ENCODE results near the gene GET4. TPM values are rescaled to one million over a fixed set of nuclear protein-coding genes. Genes with fewer than 3 reads are reported as not detected.

GET4 gene
- polyA plus RNA-seq, 3 donors: 45.2 to 62.0 (median 61.0) TPM

DNA sequence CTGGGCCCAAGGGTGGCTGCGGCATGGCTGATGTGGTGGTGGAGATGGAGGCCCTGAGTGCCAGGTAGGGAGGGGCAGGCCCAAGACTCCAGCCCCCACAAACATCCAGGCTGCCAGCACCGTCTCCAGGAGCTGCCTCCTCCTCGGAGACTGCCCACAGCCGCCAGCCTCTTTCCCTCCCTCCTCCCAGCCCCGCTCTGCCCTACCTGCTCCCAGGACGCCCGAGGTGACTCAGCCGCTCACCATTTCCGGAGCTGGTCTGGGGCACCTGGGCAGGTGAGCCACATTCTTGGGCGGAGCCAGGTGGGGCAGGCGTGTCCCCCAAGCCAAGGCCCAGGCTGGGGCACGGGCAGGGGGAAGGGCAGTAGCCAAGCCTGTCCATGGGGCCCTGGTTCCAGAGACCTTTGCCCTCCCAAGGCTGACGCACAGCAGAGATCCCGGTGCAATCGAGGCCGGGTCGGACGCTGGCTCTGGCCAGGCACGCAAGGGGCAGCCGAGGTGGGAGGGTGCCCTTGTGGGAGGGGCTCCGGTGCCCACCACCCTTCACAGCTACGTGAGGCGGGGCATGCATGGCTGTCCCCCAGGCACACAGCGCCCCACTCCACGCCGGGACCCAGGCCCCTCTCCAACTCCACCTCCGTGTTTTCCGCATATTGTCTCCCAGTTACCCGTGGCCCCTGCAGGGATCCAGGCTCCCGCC is 69.4 kb downstream of the GET4 start:
- DNase-seq: peak; percentile 67

Other genes starting within 250 kb of the GET4 start
- gene DNAAF5, start 149.9 kb upstream of the GET4 start, polyA plus RNA-seq (ENCODE audit: insufficient read length in 3 of 3): 10 to 100 TPM; 39.8 to 43.8 (median 39.9) TPM
- 10 to 100 TPM; 38.9 to 42.7 (median 39.9) TPM for gene PRKAR1B, start 149.3 kb upstream of the GET4 start, polyA plus RNA-seq (ENCODE audit: insufficient read length in 3 of 3)
- 100 to 1,000 TPM; 122 to 172 (median 168) TPM for gene SUN1, start 44.1 kb upstream of the GET4 start, polyA plus RNA-seq (ENCODE audit: insufficient read length in 3 of 3)
- gene ADAP1, start 78.1 kb downstream of the GET4 start, polyA plus RNA-seq (ENCODE audit: insufficient read length in 3 of 3): 10 to 100 TPM; 13.6 to 22.9 (median 17.3) TPM
- gene COX19, start 99.0 kb downstream of the GET4 start, polyA plus RNA-seq (ENCODE audit: insufficient read length in 3 of 3): 10 to 100 TPM; 10.5 to 17.3 (median 16.3) TPM
- gene CYP2W1, start 106.6 kb downstream of the GET4 start, polyA plus RNA-seq (ENCODE audit: insufficient read length in 3 of 3): 1 to 10 TPM; 3.3 to 4.3 (median 3.3) TPM
- gene GPR146, start 168.0 kb downstream of the GET4 start, polyA plus RNA-seq (ENCODE audit: insufficient read length in 3 of 3): 1 to 10 TPM; 3.7 to 4.8 (median 4.7) TPM
- 1 to 10 TPM; 6.5 to 6.9 (median 6.7) TPM for gene GPER1, start 211.6 kb downstream of the GET4 start, polyA plus RNA-seq (ENCODE audit: insufficient read length in 3 of 3)